ENCODE results near the gene ATRNL1.

ATRNL1 gene

DNA sequence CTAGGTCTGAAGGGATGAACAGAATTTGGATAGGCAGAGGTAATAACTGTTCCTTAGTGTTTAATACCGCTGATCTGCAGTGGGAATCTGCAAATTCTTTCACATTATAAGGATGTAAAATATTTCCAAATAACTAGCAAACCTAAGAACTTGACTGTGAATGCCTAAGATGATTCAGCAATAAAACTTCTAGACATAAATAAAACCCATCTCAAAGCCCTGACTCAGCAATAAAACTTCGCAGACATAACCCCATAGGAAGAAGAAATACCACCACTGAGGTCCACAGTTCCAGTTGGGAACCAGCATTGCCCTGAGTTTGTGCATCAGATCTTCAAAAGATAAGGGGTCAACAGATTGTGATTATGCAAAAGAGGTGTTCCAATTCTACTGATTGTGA, 825.6 kb downstream of the ATRNL1 start:
- no peak for DNase-seq
- H3K4me3 Mint-ChIP-seq: no peak overlapping the region
- peaks cover 11% of the 10 kb centered on the region for H3K9me3 Mint-ChIP-seq
- H3K36me3 Mint-ChIP-seq (ENCODE audit: low read depth): no peaks in the 10 kb centered on the region
- H3K4me1 Mint-ChIP-seq (ENCODE audit: low read depth): no peaks in the 10 kb centered on the region
- H3K27ac Mint-ChIP-seq: no peak overlapping the region
- H3K27me3 Mint-ChIP-seq: no peaks in the 10 kb centered on the region

DNA sequence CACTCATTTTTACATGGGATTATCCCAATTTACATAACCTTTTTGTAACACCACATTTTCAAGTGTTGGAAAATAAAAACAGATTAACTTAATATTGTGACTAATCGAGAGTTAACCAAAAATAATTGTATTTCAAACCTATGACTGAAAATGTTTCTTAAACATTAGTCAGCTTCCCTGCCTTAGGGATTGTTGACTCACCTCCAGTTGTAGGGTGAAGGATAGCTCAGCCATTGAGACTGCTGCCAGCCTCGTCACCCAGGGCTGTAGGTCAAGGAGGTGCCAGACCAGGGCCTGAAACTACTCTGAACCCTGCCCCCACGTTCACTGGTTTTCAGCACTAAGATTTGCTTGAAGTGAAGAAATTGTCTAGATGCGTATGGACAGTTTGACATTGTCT, 828.6 kb downstream of the ATRNL1 start:
- no peak for DNase-seq
- Mint-ChIP-seq H3K4me3 (no peak overlapping the region), H3K27ac (no peak overlapping the region), H3K27me3 (no peaks in the 10 kb centered on the region), H3K4me1 (ENCODE audit: low read depth) (no peaks in the 10 kb centered on the region), H3K9me3 (peaks cover 11% of the 10 kb centered on the region), H3K36me3 (ENCODE audit: low read depth) (no peaks in the 10 kb centered on the region)

DNA sequence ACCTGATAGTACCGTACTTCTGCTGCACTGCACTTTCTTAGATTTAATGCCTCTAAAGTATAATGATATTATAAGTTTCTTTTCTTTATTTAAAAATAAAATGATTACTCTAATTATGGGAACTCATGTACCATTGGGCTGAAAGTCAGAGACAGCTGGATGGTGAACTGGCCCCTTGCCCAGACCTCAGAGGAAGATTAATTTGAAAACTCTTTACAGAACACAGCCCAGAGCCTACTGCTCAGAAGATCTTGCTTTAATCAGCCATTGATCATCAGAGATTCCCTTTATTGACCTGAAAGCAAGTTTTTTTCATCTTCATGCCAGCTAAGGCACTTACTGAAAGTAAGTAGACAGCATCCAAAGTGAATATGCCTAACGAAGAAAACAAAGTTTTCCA, 838.1 kb downstream of the ATRNL1 start:
- no peaks in the 10 kb centered on the region for H3K9me3 Mint-ChIP-seq
- H3K4me1 Mint-ChIP-seq (ENCODE audit: low read depth): no peaks in the 10 kb centered on the region
- no peak overlapping the region for H3K4me3 Mint-ChIP-seq
- H3K36me3 Mint-ChIP-seq (ENCODE audit: low read depth): no peaks in the 10 kb centered on the region
- H3K27me3 Mint-ChIP-seq: no peaks in the 10 kb centered on the region
- DNase-seq: no peak
- no peak overlapping the region for H3K27ac Mint-ChIP-seq

DNA sequence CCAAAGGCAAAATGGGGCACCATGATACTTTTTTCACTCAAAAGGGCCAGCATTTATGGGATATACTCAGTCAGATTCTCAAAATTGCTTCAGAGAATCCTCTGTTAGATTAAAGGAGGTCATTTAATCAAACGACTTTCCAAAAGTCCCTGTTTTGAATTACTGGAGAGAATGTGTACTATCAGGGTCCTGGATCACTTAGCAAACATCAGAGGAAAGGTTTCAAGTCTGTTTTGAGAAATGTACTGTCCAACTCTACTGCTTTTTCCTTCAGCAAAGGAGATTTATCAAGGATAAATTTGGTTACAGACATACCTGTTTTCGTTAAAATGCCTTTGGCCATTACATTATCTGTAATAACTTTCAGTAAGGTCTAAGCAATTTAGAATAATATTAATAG, 838.9 kb downstream of the ATRNL1 start:
- no peaks in the 10 kb centered on the region for H3K9me3 Mint-ChIP-seq
- DNase-seq: no peak
- no peak overlapping the region for H3K27ac Mint-ChIP-seq
- no peaks in the 10 kb centered on the region for H3K4me1 Mint-ChIP-seq (ENCODE audit: low read depth)
- H3K36me3 Mint-ChIP-seq (ENCODE audit: low read depth): no peaks in the 10 kb centered on the region
- no peaks in the 10 kb centered on the region for H3K27me3 Mint-ChIP-seq
- H3K4me3 Mint-ChIP-seq: no peak overlapping the region

DNA sequence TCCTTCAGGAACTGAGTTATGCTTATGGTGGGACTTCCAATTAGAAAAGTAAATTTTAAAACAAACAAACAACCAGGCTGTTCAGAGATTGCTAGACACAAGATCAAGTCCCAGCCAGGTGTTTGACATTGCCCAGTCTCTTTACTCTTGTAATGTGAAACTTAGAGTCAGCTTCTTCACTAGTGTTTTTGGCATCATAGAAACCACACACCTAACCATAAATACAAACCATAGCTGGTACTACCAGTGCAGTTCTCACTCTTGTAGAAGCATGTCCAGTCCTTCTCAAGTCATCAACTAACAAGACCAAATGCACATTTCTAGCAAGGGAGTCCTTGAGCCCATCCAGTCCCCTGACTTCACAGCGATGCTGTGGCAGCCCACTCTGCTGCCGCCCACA, 839.9 kb downstream of the ATRNL1 start:
- no peaks in the 10 kb centered on the region for H3K9me3 Mint-ChIP-seq
- H3K36me3 Mint-ChIP-seq (ENCODE audit: low read depth): no peaks in the 10 kb centered on the region
- DNase-seq: no peak
- H3K27ac Mint-ChIP-seq: no peak overlapping the region
- no peak overlapping the region for H3K4me3 Mint-ChIP-seq
- no peaks in the 10 kb centered on the region for H3K4me1 Mint-ChIP-seq (ENCODE audit: low read depth)
- H3K27me3 Mint-ChIP-seq: no peaks in the 10 kb centered on the region

DNA sequence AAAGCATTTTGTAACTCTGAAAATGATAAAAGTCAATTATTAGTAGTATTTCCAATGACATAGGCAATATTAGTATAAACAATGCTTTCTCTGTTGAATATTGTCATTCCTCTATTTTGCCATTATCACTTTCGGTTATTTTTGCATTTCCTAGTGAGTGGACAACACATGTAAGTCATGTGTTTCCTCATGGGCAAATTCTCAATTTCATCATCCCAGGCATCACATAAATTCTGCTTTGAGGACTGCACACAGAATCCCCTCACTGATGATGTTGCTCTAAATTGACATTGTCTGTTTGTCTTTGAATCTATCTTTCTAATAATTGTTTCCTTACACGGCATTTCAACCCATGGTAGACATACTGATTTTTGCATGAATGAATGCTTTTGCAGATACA, 842.6 kb downstream of the ATRNL1 start:
- no peaks in the 10 kb centered on the region for H3K36me3 Mint-ChIP-seq (ENCODE audit: low read depth)
- H3K4me1 Mint-ChIP-seq (ENCODE audit: low read depth): no peaks in the 10 kb centered on the region
- no peak overlapping the region for H3K4me3 Mint-ChIP-seq
- no peak overlapping the region for H3K27ac Mint-ChIP-seq
- no peak for DNase-seq
- no peaks in the 10 kb centered on the region for H3K27me3 Mint-ChIP-seq
- no peaks in the 10 kb centered on the region for H3K9me3 Mint-ChIP-seq

DNA sequence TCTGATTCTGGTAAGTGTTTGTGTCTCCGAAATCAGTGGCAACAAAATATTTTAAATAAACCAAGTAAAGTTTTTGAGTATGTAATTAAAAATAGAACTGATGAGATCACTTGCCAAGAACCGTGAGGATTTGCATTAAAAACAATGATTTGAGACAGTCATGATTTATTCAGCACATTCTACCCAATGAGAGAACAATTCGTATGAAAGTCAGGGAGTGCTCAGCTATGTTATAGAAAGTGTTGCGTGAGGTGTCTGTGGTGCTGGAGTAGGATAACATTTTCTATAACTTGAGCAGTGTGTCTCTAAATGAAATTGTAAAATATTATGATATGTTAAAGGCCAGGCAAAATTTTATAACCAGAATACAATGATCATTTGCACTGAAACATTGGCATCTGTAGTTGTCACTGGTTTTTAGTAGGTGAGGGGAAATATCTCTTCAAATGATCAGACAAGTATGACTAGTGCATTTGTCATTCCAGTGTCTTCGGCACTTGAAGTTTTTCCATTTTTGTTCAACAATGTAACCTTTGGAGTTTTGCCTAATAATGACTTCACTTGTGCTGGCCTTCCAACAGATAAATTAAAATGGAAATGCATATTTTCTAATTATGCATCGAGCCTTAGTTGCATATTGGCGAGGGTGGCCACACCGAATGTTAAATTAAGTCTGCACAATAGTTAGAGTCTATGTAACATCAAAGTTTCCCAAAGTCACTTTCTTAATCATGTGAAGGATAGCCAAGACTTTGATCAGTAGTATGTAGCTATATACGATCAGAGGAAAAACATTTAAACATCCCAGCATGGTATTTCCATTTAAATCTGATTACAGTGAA, 844.0 kb downstream of the ATRNL1 start:
- Mint-ChIP-seq H3K4me1 (ENCODE audit: low read depth) (no peaks in the 10 kb centered on the region), H3K4me3 (no peak overlapping the region), H3K27me3 (no peaks in the 10 kb centered on the region), H3K36me3 (ENCODE audit: low read depth) (no peaks in the 10 kb centered on the region), H3K9me3 (no peaks in the 10 kb centered on the region), H3K27ac (no peak overlapping the region)
- DNase-seq: no peak

DNA sequence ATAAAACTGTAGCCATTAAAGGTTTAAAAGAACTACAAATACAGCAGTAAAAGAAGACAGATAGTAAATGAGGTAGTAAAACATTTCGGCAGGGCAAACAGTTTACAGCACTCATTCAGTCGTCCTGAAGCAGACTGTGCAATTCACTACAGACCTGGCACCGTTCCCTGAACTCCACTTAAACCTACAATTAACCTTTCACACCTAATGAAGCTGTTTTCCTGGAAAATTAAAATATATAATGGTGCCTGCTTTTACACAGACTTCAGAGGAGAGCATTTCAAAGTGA, 844.5 kb downstream of the ATRNL1 start:
- no peaks in the 10 kb centered on the region for H3K36me3 Mint-ChIP-seq (ENCODE audit: low read depth)
- no peaks in the 10 kb centered on the region for H3K9me3 Mint-ChIP-seq
- H3K27ac Mint-ChIP-seq: no peak overlapping the region
- no peak for DNase-seq
- no peak overlapping the region for H3K4me3 Mint-ChIP-seq
- no peaks in the 10 kb centered on the region for H3K4me1 Mint-ChIP-seq (ENCODE audit: low read depth)
- no peaks in the 10 kb centered on the region for H3K27me3 Mint-ChIP-seq

DNA sequence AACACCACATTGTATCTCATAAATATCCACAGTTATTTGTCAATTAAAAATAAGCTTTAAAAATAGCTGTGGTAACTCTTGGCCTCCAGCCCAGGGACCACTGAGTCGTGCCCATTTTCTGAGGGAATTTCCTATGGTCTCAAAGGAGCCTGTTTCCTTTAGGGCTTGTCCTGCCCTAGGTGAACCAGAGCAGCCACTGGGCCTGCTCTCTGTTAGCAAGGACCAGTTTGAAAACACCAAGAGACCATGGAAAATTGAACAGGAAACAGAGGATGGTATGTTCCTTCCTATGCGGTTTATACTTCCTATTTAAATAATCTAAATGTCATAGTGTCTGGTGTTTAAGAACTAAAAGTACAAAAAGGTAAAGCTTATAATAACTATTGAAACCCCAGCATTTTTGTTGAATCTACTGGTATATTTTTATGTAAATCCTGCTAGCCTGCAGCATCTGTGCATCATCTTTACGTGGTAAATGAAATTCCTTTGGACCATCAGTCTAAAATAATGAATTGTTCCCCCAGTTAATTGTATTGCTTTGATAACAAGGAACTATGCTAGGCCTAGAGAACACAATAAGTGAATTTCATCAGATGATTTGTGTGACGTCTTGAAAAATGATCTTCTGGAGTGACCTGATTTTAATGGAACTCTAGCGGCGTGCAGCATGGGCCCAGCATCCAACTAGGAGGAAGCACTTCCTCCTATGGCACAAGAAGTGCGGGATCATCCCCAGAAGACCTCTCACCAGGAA, 846.1 kb downstream of the ATRNL1 start:
- no peak for DNase-seq
- H3K36me3 Mint-ChIP-seq (ENCODE audit: low read depth): no peaks in the 10 kb centered on the region
- no peak overlapping the region for H3K4me3 Mint-ChIP-seq
- no peaks in the 10 kb centered on the region for H3K27me3 Mint-ChIP-seq
- H3K27ac Mint-ChIP-seq: no peak overlapping the region
- no peaks in the 10 kb centered on the region for H3K4me1 Mint-ChIP-seq (ENCODE audit: low read depth)
- no peaks in the 10 kb centered on the region for H3K9me3 Mint-ChIP-seq

DNA sequence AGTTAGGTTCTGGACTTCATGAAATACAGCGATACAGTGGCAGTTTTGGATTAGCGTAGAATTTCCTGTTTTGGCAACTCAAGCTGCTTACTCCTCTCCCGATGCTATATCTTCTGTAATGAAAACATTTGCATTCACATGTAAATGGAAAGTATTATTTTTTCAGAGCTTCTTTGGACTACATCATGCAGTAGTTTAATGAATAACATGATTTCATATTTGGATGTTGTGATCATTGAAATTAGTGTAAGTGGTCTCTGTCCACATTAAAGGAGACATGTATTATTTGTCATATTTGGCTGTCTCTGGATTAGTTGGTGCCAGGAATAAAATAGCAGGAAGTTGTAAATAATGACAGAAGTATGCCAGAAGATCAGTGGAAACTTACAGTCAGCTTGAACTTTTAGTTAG, 848.2 kb downstream of the ATRNL1 start:
- H3K36me3 Mint-ChIP-seq (ENCODE audit: low read depth): no peaks in the 10 kb centered on the region
- no peak overlapping the region for H3K4me3 Mint-ChIP-seq
- no peaks in the 10 kb centered on the region for H3K9me3 Mint-ChIP-seq
- H3K27me3 Mint-ChIP-seq: no peaks in the 10 kb centered on the region
- no peak overlapping the region for H3K27ac Mint-ChIP-seq
- DNase-seq: no peak
- no peaks in the 10 kb centered on the region for H3K4me1 Mint-ChIP-seq (ENCODE audit: low read depth)

DNA sequence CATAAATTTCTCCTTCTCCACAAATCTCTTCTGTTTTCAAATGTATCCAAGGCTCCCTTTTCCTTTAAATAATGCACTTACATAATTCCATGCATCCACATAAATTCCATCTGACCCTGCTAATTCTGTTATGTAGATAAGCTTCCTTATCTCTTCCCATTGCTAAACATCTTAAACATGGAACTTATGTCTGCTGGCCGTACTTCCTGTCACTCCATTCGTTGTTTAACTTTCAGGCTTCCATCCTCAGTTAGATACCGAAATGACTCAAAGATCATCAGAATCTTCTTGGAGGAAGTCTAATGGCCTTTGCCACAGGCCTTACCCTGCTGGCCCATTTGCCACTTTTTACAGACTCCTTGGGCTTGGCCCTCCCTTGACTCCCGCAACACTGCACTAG, 848.9 kb downstream of the ATRNL1 start:
- no peaks in the 10 kb centered on the region for H3K4me1 Mint-ChIP-seq (ENCODE audit: low read depth)
- H3K27me3 Mint-ChIP-seq: no peaks in the 10 kb centered on the region
- H3K9me3 Mint-ChIP-seq: no peaks in the 10 kb centered on the region
- H3K36me3 Mint-ChIP-seq (ENCODE audit: low read depth): no peaks in the 10 kb centered on the region
- no peak overlapping the region for H3K27ac Mint-ChIP-seq
- no peak overlapping the region for H3K4me3 Mint-ChIP-seq
- DNase-seq: no peak

DNA sequence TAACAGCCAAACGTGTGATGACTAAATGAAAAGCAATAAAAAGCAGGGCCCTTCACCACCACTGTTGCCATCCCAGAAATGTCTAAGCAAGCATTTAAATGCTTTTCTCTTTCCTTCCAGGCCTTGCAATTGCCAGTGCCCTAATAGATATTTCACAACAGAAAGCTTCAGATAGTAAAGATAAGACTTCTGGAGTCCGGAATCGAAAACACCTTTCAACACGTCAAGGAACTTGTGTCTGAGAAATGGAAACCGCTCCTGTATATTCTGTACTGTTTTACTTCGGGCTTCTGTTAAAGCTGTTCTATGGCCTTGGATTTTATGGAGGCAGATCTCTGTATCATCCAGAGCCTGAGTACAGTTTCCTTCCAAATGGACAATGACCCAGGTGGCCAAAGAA, 851.4 kb downstream of the ATRNL1 start:
- H3K36me3 Mint-ChIP-seq (ENCODE audit: low read depth): no peaks in the 10 kb centered on the region
- no peak overlapping the region for H3K4me3 Mint-ChIP-seq
- H3K4me1 Mint-ChIP-seq (ENCODE audit: low read depth): no peaks in the 10 kb centered on the region
- H3K27me3 Mint-ChIP-seq: no peaks in the 10 kb centered on the region
- H3K9me3 Mint-ChIP-seq: no peaks in the 10 kb centered on the region
- DNase-seq: no peak
- no peak overlapping the region for H3K27ac Mint-ChIP-seq

DNA sequence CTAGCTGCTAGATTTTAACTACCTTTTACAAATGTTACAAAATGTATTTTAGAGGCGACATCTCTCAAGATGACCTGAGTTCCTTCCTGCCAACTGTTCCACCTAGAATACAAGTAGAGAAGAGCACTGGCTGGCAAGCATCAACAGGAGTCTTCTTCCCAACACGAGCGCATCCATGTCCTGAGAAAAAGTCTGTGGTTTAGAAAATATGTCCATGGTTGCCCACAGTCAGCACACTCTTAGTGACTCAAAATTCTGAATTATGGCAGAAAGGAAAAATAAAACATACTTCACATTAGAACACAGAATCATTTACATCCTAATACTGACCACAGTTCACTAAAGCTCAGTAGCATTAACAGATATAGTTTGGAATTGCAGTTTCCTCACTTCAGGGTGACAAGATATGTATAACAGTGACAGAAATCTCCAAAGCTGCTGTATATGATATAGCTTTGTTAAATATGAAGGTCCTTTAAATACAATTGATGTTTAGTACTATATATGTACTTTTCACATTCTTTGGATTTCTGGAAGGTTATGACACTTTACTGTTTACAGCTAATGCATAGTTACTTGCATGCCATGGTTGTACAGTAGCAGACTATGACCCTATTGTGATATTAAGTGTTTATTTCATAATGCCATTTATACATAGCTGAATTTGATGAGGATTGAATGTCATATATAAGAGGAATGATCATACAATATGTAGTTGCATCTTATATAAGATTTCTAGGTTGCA, 852.7 kb downstream of the ATRNL1 start:
- H3K36me3 Mint-ChIP-seq (ENCODE audit: low read depth): no peaks in the 10 kb centered on the region
- no peaks in the 10 kb centered on the region for H3K4me1 Mint-ChIP-seq (ENCODE audit: low read depth)
- H3K27ac Mint-ChIP-seq: no peak overlapping the region
- H3K27me3 Mint-ChIP-seq: no peaks in the 10 kb centered on the region
- DNase-seq: no peak
- no peak overlapping the region for H3K4me3 Mint-ChIP-seq
- no peaks in the 10 kb centered on the region for H3K9me3 Mint-ChIP-seq

DNA sequence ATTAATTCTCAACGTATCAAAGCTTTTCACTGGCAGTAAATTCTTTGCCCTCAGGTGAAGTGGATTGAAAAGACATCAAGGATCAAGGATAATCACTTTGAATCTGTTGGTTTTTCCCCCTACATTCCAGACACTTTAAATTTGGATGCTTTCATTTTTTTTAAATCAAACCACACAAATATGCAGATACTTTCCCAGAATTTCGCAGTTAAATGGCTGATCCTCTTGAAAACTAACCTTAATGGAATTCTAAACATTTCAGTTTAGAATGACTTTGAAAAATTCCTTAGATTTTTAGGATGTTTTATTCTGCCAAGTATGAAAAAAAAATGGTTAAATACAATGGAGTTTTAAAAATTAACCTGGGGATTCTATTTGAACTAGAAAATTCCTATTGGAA, 853.9 kb downstream of the ATRNL1 start:
- Mint-ChIP-seq H3K4me3 (no peak overlapping the region), H3K27me3 (no peaks in the 10 kb centered on the region), H3K36me3 (ENCODE audit: low read depth) (no peaks in the 10 kb centered on the region), H3K9me3 (no peaks in the 10 kb centered on the region), H3K27ac (no peak overlapping the region), H3K4me1 (ENCODE audit: low read depth) (no peaks in the 10 kb centered on the region)
- DNase-seq: no peak

DNA sequence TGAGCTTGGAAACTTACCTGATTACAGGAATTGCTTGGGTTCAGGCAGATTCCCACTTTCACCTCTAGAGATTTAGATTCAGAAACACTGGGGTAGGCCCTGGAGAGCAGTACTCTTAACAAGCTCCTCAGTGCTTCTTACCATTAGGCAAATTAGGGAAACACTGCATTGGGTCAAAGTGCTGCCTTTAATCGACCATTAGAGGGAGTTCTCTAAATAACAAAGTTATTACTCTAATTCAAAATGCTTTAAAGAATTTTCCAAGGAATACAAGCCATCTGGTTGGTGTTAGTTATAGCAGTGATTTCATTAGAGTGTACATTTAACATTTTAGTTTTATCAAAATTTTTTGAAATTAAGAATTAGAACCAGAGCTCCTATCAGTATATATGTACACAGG, 855.3 kb downstream of the ATRNL1 start:
- Mint-ChIP-seq H3K27ac (no peak overlapping the region), H3K4me1 (ENCODE audit: low read depth) (no peaks in the 10 kb centered on the region), H3K4me3 (no peak overlapping the region)

More for the DNA sequence above, 855.3 kb downstream of the ATRNL1 start:
- DNase-seq: no peak
- Mint-ChIP-seq H3K9me3 (no peaks in the 10 kb centered on the region), H3K36me3 (ENCODE audit: low read depth) (no peaks in the 10 kb centered on the region), H3K27me3 (no peaks in the 10 kb centered on the region)
